ENCODE measurements around the gene GNG14. TPM values are rescaled to one million over a fixed set of nuclear protein-coding genes. Genes with fewer than 3 reads are reported as not detected.

Gene GNG14
- total and polyA plus RNA-seq, 2 donors (not counting 3 experiments of a cell fraction or from before 2014, with no cell fraction given), result not detected

GRCh38 chr19:12668932-12669269, 18.9 kb upstream of the GNG14 start:
- Histone ChIP-seq H3K4me2 (ENCODE audit: insufficient read depth, low read length) (peak overlapping the region; percentile 78), H3K4me3 (replicated peaks in 1 of 3; ENCODE audit: insufficient read depth in 1 of 3, low read depth in 1 of 3, low read length in 3 of 3) (peak overlapping the region; percentile 52 to 87 (median 83)), H3K27ac (ENCODE audit: insufficient read depth, low read depth, low read length) (peak overlapping the region; percentile 90), H3K9me1 (replicated peaks; ENCODE audit: control insufficient read depth, extremely low read depth, insufficient read depth, low read length) (no peaks in the 10 kb centered on the region), H3K9me3 (replicated peaks; ENCODE audit: control insufficient read depth, insufficient read depth, low read length) (no peaks in the 10 kb centered on the region), H3K9ac (replicated peaks; ENCODE audit: extremely low read depth, insufficient read depth, low read length) (peak overlapping the region; percentile 90), H4K20me1 (replicated peaks; ENCODE audit: control insufficient read depth, extremely low read depth, insufficient read depth, low read length) (no peaks in the 10 kb centered on the region), H3K27me3 (ENCODE audit: control insufficient read depth in 2 of 2, insufficient read depth in 2 of 2, low read length in 2 of 2) (no peaks in the 10 kb centered on the region), H3K4me1 (ENCODE audit: control insufficient read depth, extremely low read depth, insufficient read depth, low read length) (peaks cover 20% of the 10 kb centered on the region), H3K79me2 (ENCODE audit: control insufficient read depth, insufficient read depth, low read length) (peaks cover 16% of the 10 kb centered on the region), H2AFZ (ENCODE audit: low read depth, low read length) (peak overlapping the region; percentile 71), H3K36me3 (ENCODE audit: control insufficient read depth in 2 of 2, extremely low read depth in 1 of 2, insufficient read depth in 2 of 2, low read length in 2 of 2) (peaks cover 0 to 9% of the 10 kb centered on the region in 2 experiments)
- ChIA-PET CTCF (interaction anchor here (1.0 to 1.6 kb wide), 2 partner anchors 17 to 578 kb away, joined by 3 to 5 read pairs; no protein-coding TSS in a partner anchor), POLR2A (no interaction called here)
- no peak for FAIRE-seq
- DNase-seq (ENCODE audit: low read depth, low spot score), result no peak
- intact Hi-C loops (cut with micrococcal nuclease) (loop anchor here (1.0 to 5.0 kb wide), 3 partner anchors 59 to 747 kb away; partner anchors contain the start of genes ZNF136, ZNF490 and ZNF791), dilution Hi-C loops (cut with MboI; ENCODE audit: extremely low pct_ligation_motif_present, low sequenced_read_pairs) (no loop called here)
- TF ChIP-seq MYC (IDR thresholded peaks at IDR 0.05; ENCODE audit: low read depth, low read length), result no peak
- no peak for TF ChIP-seq EZH2 (IDR thresholded peaks at IDR 0.05; ENCODE audit: borderline replicate concordance, low read depth, low read length, severe bottlenecking)
- TF ChIP-seq FOS (IDR thresholded peaks at IDR 0.05; ENCODE audit: borderline replicate concordance, insufficient read depth, low read length), result no peak
- TSS peak; percentile 44 for BruUV-seq (replicated peaks)

- peaks cover 16% of the 10 kb centered on the region for H3K79me2 ChIP-seq (ENCODE audit: control insufficient read depth, insufficient read depth, low read length)
- no peaks in the 10 kb centered on the region for H3K9me1 ChIP-seq (replicated peaks; ENCODE audit: control insufficient read depth, extremely low read depth, insufficient read depth, low read length)
- no peaks in the 10 kb centered on the region for H3K27me3 ChIP-seq (ENCODE audit: control insufficient read depth in 2 of 2, insufficient read depth in 2 of 2, low read length in 2 of 2)
- peaks cover 2 to 14% of the 10 kb centered on the region in 2 experiments for H3K36me3 ChIP-seq (ENCODE audit: control insufficient read depth in 2 of 2, extremely low read depth in 1 of 2, insufficient read depth in 2 of 2, low read length in 2 of 2)
- peak overlapping the region; percentile 90 for H3K27ac ChIP-seq (ENCODE audit: insufficient read depth, low read depth, low read length)
- H4K20me1 ChIP-seq (replicated peaks; ENCODE audit: control insufficient read depth, extremely low read depth, insufficient read depth, low read length), result no peaks in the 10 kb centered on the region
- H3K4me1 ChIP-seq (ENCODE audit: control insufficient read depth, extremely low read depth, insufficient read depth, low read length), result peaks cover 20% of the 10 kb centered on the region
- peak overlapping the region; percentile 90 for H3K9ac ChIP-seq (replicated peaks; ENCODE audit: extremely low read depth, insufficient read depth, low read length)
- no peaks in the 10 kb centered on the region for H3K9me3 ChIP-seq (replicated peaks; ENCODE audit: control insufficient read depth, insufficient read depth, low read length)
- H2AFZ ChIP-seq (ENCODE audit: low read depth, low read length), result peak overlapping the region; percentile 71
- FAIRE-seq (peak; percentile 98), DNase-seq (ENCODE audit: low read depth, low spot score) (peak; percentile 86)
- peak overlapping the region; percentile 78 for H3K4me2 ChIP-seq (ENCODE audit: insufficient read depth, low read length)
- dilution Hi-C loops (cut with MboI; ENCODE audit: extremely low pct_ligation_motif_present, low sequenced_read_pairs), result no loop called here
- ChIA-PET POLR2A (no interaction called here), CTCF (interaction anchor here (1.0 to 1.6 kb wide), 3 partner anchors 16 to 579 kb away, joined by 3 to 5 read pairs (median 3); no protein-coding TSS in a partner anchor)
- BruUV-seq (replicated peaks), result TSS peak; percentile 51
- intact Hi-C loops (cut with micrococcal nuclease), result loop anchor here (1.0 to 5.0 kb wide), 4 partner anchors 59 to 747 kb away; partner anchors contain the start of genes ZNF136, ZNF490 and ZNF791
- no peak for TF ChIP-seq GATA2 (IDR thresholded peaks at IDR 0.05; ENCODE audit: insufficient read depth, insufficient read length, low read depth, low read length)
- TF ChIP-seq JUN (IDR thresholded peaks at IDR 0.05; ENCODE audit: borderline replicate concordance, insufficient read depth, insufficient read length, low read depth), result no peak
- no peak for TF ChIP-seq FOS (IDR thresholded peaks at IDR 0.05; ENCODE audit: borderline replicate concordance, insufficient read depth, low read length)
- peak; percentile 42 for TF ChIP-seq POLR2A (IDR thresholded peaks at IDR 0.05; ENCODE audit: low read depth, low read length)
- TF ChIP-seq MYC (IDR thresholded peaks at IDR 0.05; ENCODE audit: low read depth, low read length), result no peak
- peak overlapping the region; percentile 52 to 87 (median 83) for H3K4me3 ChIP-seq (replicated peaks in 1 of 3; ENCODE audit: insufficient read depth in 1 of 3, low read depth in 1 of 3, low read length in 3 of 3)
Measured at GRCh38 chr19:12669270-12670158, 18.3 kb upstream of the GNG14 start.

Measured in endothelial cell of umbilical vein (primary cell).